Stimulated activated CD4-positive, alpha-beta T cell treated with anti-CD3 and anti-CD28 coated beads, Interleukin-4, amount 100 ng/mL, for 4 hours (primary cell): ENCODE data around the gene TFG.

Source experiments
- DNase-seq, 2 experiments: peaks; one replicate each; pipeline ENCODE4 v3.0.0-alpha.2; 2020

Gene TFG

DNA sequence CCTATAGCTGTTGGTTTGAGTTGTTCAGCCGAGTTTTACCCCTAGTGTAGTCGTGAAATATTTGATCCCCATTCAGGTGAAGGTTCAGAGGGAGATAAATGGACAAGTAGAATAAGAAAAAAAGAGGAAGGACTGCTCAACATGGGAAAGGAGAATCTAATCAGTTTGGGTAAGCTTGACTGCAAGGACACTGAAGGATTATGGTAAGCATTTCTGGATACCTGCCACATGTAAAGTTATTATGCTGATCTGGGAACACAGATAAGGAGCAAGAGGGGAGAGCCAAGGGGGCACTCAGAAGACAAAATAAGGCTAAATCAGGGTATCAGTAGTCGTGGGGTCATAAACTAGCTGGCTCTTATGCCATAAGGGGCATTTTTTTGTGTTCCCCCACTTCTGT lies 49.9 kb downstream of the TFG start:
- DNase-seq: no peak

DNA sequence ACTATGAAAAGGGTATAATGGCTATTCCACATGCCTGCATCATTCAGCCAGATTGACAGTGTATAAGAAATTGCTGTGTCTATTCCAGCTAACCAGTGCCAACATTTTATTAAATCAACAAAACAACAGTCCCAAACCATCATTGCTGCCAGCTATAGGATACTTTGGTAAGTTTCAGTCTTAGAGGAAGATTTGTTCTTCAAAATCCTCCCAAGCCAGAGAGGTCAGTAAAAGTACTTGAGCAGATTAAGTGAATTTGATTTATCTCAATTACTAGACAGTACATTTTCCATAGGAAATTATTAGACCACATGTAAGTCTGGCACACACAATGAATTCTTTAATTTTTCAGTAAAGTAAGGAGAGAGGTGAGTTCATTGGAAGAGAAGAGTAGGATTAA lies 50.7 kb downstream of the TFG start:
- DNase-seq: no peak

DNA sequence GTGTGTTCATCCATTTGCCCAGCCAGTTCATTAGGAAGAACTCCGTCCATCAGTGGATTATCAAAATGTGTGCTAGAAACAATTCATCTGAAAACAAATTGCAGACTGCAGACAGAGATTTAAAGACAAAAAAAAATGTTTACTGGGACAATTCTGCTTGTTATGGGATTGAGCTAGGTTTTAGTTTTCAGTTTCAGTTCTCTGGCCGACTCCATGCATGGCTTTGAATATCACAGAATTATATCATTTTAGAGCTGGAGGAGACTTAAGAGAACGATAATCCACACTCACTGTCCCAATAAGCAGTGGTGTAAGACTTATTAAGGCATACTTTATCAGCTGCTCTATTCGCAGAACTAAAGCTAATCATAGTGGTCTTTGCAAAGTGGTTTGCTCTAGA lies 51.1 kb downstream of the TFG start:
- no peak for DNase-seq

DNA sequence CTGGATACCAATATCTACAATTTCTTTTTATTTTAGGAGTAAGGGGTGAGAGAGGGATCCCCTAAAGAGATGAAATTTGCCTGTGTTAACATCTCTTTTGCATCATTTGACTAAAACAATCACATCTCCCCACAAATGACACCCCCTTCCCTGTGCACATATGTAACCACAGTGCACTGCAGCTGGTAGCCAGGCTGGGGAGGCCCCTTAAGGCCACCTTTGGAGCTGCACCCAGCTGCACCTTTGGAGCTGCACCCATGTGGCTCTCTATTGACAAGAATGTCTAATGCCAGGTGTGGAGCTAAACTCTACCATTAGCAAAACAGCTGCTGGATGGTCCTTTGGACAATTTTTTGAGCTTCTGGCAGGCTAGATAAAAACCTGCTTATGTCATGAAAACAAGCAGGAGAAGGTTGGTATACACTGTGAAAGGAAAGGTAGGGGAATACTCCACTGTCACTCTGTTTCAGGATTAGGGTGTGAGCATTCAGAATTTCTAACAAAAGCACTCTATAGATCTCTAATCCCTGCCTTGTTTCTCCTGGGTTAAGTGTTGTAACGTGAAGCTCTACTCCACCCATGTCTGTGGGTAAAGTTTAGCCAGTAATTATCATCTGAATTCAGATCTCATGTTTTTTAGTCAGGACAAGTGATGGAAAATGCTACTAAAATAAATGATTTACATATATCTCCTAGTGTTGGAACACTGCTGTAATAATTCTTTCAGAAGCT lies 52.1 kb downstream of the TFG start:
- DNase-seq: no peak

DNA sequence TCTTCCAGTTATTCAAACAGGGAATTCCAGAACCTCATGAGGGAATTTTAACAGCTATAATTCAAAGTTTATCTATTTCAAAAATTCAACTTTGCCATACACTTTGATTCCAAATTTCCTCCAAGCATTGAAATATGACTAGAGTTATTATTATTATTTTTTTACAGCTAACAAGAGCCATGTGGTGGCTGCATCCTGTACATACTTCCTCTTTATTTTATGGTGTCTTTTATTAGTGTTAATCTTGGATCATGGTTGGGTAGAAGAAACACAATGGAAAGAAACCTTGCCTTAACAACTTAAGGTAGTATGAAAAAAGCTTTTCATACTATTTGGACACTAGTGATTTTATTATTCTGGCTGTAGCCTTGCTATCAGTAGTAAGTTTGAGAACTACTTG lies 52.7 kb downstream of the TFG start:
- no peak for DNase-seq

DNA sequence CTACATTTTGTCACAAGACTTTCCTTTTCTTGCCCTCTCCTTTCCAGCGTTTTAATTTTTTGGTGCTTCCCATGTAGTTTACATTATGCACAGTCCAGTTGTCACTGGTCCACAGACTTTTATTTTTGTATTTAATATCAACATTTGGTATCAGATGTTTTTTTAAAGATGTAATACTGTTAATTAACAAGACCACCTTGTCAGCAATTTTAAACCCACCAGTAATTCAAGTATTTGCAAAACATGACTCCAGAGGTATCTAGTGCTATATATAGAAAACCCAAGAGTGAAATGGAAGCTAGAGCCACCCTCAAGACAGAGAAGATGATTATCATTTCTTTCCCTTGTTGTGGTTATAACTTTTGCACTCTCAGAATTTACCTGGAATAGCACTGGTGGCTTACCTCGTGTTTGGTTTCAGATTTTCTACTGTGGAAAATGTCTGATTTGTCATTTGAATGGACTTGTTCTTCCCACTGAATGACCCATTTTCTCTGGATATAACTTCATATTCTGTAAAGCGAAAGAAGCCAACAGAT lies 56.2 kb downstream of the TFG start:
- no peak for DNase-seq

DNA sequence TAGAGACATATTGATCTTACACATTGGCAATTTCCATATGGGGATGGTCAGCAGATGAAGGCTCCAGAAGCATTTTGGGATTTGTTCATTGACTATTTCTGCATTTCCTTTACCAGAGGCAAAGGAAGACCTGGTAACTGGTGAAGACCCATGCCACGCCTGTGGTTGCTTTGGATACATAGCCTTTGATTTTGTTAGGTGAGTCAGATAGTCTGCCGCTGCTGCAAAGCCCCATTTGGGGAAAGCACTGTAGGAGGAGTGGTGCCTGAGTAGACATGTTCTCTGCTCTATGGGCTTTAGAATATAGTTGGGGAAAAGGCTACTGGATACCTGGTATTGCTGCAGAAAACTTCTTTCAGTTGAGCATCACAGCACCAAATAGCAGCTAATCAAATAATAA lies 56.8 kb downstream of the TFG start:
- no peak for DNase-seq

DNA sequence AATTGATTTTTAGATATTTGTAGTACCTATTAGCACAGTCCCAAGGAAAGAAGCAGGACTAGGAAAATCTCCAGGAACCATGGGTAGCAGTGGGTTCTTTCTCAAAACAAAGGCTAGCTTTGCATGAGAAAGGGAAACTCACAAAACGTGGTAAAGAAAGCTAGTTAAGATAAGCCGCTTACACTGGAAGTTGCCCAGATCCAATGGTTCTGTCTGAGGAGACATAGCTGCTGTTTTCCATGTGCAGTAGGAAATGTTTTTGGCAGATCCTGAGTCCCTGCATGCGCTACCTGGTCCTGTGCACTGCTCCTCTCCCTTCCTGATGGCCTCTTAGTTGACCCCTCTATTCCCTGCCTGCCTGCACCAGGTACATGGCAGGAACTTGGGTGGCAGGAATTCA lies 60.4 kb downstream of the TFG start:
- DNase-seq: no peak

DNA sequence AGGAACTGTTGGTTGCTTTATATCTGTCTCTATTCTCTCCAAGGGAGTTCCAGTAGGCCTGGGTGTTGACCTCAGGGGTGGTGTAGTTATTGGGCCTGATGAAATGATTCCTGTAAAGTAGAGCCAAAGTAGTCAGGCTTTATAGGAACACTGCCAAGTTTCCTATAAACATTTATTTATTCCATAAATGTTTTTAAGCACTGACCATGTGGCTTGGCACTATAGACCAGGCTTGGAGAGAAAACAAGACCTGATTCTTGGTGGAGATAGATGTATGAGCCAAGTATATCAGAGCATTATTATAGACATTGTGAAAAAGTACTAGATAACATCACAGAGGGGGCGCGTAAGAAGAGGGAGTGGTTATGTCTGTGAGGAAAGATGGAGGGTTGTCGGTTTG lies 65.9 kb downstream of the TFG start:
- DNase-seq: no peak

DNA sequence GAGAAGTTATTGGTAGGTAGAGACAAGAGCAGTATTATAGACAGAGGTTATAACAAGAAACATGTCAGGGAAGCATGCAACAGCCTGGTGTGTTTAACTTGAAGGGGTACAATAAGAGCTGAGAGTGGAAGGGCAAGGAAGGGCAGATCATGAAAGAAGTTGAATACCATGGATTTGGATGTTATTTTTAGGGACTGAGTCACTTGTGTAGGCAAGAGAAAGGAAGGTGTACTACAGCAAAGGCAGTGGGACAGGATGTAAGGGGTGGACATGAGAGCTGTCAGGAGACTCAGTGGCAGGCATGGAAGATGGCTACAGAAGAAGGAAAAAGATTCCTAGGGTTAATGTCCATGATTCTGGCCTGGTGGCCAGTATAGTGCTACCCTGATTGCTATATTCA lies 66.4 kb downstream of the TFG start:
- DNase-seq: no peak

DNA sequence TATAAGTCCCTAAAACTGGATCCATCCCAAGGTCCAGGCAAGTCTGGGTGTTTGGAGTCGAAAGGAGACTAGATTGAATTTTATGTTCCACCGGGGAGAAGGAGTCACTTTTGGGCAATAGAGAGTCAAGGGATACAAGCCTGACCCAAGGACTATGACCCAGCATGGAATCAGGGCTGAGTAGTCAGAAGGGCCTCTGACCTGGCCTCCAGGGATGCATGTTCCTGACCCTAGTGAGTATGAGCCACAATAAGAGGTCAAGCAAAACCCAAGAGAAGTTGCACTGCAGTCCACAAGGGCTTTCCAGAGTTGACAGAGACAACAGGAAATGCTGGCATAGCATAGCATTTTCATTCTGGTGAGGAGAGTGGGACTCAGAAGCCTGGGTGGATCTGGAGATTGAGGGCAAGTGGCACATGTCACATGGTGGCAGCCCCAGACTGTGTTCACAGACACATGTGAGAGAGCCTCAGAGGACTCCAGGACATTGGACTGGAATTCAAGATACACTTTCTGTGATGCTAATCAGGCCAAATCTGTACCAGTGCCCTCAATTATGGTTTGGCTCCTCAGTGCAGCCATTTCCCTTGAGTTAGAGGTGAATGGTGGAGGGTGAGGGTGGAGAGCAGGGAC lies 66.9 kb downstream of the TFG start:
- no peak for DNase-seq

DNA sequence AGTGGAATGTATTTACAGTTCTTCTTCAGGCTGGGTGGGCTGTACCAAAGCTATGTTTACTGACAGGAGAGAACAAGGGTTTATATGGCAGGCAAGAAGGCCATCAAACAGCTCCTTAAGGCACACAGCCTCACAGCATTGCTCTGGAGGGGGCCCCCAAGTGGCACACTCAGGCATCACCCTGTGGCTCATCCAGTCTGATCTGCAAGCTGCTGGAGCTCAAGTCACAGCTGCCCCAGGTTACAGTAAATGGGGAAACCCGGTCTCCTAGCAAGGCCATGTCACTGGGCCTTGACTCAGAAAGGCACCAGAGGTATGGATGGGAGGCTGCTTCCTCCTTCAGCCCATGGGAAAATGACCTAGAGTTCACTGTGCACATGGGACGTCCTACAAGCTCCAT lies 67.5 kb downstream of the TFG start:
- DNase-seq: no peak

DNA sequence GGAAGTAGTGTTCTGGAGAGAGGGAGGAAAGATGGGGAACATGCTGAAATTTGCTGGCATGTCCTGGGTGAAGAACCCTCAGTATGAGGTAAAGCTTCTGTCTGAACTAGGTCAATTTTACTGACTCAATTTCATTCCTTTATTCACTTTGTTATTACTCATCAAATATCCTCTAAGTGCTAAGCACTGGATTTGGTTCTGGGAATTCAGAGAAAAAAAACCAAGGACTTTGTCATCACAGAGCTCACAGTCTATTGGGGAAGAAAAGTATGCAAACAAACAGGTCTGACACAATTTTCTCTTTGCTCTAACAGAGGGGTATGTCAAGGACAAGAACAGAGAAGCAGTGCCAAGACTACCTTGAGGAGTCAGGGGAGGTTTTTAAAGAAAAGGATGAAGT lies 68.0 kb downstream of the TFG start:
- DNase-seq: no peak

DNA sequence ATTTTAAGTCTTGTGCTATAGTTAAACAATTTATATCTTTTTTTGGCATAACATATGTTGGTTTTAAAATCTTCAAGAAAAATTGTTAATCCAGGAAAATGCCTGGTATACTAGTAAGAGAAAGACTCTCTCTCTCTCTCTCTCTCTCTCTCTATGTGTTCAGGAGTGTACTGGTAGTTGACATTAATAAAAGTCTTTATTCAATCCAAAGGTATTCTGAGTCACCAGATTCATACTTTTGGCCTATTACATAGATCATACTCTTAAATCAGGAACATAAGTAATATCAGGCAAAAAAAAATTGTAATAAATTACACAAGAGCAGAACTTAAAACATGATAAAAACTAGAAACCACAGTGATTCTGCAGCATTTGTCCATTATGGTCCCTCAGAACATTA lies 70.2 kb downstream of the TFG start:
- no peak for DNase-seq

DNA sequence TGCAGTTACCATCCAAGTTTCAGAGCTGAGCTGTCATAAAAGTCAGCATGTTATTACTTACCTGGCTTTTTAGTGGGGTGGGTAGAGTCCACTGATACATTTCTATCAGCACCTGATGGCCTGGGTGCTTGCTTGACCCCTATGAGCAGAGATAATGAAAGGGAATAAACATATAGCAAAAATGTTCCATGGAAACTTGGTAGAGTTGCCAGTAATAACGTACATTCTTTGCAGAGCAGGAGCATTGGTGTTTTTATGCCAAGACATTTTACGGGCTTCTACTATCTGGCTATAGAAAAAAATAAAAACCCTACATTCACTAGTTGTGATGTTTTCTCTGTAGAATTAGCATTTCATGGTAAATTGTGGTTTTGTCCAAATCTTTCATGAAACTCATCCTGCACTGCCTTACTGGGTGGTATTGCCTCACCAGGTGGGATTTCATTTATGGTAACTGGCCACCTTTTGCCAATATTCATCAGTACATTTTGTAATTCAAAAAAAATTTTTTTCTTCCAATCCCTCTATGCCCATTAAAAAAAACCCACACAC lies 70.9 kb downstream of the TFG start:
- no peak for DNase-seq

DNA sequence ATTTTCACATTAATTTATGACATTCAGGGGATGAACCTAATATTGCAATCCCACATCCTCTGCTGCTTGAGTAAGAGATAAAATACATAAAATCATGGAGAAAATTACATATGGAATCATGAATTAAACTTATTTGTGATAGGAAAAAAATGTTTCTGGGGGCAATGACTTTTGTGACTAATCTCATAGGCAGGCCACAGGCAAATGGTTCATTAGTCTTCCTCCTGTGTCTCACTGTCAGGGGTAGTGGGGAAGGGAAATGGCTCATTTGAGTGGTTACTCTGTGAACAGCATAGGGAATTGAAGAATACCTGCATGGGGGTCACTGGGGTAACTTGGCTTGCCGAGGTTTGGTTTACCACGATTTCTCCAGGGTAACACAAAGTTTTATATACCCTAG lies 72.0 kb downstream of the TFG start:
- no peak for DNase-seq

DNA sequence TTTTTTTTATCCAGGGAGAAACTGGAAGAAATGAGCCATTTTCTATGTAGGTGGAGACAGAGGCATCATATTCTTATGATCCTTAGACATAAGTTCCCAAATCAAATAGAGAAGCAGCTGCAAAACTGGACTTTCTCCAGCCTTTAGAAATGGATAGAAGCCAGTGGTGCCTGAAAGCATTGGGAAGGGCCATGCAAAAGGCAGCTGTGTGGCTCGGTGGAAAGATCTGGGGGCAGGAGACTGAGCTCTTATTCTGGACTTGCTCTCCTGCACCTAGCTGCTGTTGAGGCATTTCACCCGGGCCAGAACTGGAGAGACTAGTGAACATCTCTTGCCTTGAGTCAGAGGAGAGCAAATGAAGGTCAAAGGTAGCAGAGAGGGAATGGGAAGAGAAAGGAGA lies 73.1 kb downstream of the TFG start:
- no peak for DNase-seq

DNA sequence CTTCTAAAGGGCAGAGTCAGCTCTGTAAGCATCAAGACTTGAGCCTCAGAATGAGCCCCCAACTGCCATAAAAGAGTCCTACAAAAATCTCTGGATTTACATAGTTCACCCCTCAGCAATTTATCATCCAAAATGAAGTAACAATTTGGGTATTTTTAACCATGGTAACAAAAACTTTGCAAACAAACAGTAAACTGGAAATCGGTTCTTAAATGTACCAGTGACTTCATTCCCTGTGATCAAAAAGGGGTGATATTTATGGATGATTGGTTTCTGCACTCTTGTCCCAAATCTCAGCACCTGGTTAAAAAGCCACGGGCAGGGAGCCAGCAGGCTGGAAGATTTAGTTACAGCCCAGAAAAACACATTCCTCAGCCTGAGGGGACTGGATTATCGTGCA lies 73.6 kb downstream of the TFG start:
- DNase-seq: no peak

DNA sequence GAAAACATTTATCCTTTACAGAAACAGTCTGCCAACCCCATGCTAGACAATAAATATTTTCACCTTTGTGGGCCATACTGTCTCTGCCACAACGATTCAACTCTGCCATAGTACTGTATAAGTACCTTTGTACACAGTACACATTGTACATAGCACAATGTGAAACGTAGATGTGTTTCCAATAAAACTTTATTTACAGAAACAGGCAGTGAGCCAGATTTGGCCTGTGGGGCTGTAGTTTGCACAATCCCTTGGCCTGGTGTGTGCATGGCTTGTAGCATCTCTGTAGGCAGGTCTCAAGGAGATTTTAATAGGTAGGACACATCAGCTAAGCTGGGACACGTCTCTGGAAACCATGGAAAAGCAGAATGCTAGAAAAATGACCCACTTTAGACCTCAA lies 74.3 kb downstream of the TFG start:
- no peak for DNase-seq

DNA sequence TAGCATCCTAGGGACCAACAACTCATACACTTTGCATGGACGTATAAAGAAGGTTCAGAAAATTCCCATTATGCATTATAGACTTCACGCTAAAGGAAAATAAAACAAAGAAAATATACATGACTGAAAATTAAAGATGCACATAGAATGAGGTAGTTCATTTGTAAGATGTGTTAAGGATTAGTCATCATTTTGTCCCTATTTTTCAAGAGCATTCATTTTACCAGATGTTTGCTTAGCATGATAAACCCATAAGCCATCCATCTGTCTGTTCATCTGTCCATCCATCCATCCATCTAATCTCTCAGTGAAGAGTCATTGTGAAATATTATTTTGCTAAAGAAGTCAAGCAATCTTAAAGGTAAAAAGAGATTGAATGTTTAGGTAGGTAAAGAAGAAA lies 80.3 kb downstream of the TFG start:
- DNase-seq: no peak

DNA sequence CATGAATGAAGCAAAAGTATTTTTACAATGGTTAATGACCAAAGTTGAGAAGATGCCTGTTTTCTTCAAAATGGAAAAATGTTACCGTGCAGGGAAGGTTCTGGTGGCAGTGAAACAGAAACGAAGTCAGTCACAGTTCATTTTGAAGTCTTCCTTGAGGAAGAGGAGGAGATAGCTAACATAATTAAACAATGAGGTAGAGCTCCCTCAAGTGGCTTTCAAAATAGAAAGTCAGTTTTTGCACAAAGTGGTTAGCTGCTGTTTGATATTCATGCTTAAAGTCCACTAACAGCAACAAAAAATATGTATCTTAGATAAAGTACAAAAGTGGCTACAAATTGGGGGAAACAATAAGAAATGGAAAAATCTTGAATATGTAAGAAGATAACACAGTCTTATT lies 87.3 kb downstream of the TFG start:
- no peak for DNase-seq

DNA sequence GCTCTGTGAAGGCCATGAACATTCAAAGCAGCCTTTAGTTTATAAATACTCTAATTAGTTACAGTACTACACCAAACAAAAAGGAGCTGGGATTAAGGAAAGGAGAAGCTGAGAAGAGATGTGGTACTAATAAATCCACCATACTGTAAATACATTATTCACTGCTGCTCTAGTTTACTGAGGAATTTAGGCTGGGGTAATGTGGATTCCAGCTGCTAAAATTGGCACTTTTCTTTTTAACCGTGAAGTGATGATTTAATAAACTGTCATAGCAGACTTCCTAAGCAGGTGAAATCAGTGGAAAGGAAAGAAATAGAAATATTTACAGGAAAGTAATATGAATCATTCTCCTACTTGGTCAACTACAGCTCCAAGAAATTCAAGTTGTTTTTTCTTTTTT lies 88.7 kb downstream of the TFG start:
- DNase-seq: no peak
